Liver (tissue), 9 donors: ENCODE data around the gene ATP2C1. TPM values are rescaled to one million over a fixed set of nuclear protein-coding genes. Genes with fewer than 3 reads are reported as not detected.

ENCODE experiments used
- DNase-seq: peaks from one replicate; pipeline ENCODE4 v3.0.0-alpha.2; 2017; ENCODE audit warnings: low spot score
- H3K27ac ChIP-seq, 2 donors: one replicate each; pipeline ENCODE4 v1.7.0; 2013; ENCODE audit warnings: inconsistent platforms in 2 of 2, low read length in 2 of 2, control low read depth in 1 of 2, low read depth in 1 of 2, mild to moderate bottlenecking in 1 of 2
- H3K27me3 ChIP-seq, 4 donors: one replicate each; pipeline versions ENCODE4 v1.6.1 to v1.7.0; 2013; ENCODE audit warnings: low read length in 3 of 4, inconsistent platforms in 1 of 4, mild to moderate bottlenecking in 1 of 4, moderate library complexity in 1 of 4; ENCODE audit not compliant: control insufficient read depth in 4 of 4, insufficient read depth in 4 of 4
- H3K36me3 ChIP-seq, 4 donors: one replicate each; pipeline versions ENCODE4 v1.6.1 to v1.7.0; 2013; ENCODE audit warnings: low read length in 3 of 4, mild to moderate bottlenecking in 3 of 4, low read depth in 1 of 4, moderate library complexity in 1 of 4; ENCODE audit not compliant: control insufficient read depth in 4 of 4, insufficient read depth in 3 of 4
- H3K4me1 ChIP-seq, 4 donors: one replicate each; pipeline versions ENCODE4 v1.6.1 to v1.7.0; 2013; ENCODE audit warnings: low read length in 3 of 4, mild to moderate bottlenecking in 3 of 4, moderate library complexity in 1 of 4; ENCODE audit not compliant: control insufficient read depth in 4 of 4, insufficient read depth in 4 of 4
- H3K4me3 ChIP-seq, 3 donors: one replicate each; pipeline versions ENCODE4 v1.6.1 to v1.7.0; 2013; ENCODE audit warnings: low read length in 3 of 3, control low read depth in 1 of 3, low read depth in 1 of 3, mild to moderate bottlenecking in 1 of 3
- H3K9ac ChIP-seq, 2 donors: one replicate each; pipeline ENCODE4 v1.7.0; 2013; ENCODE audit warnings: low read length in 2 of 2, mild to moderate bottlenecking in 2 of 2, moderate library complexity in 2 of 2, control low read depth in 1 of 2, low read depth in 1 of 2
- H3K9me3 ChIP-seq, 4 donors: one replicate each; pipeline versions ENCODE4 v1.6.1 to v1.7.0; 2013; ENCODE audit warnings: low read length in 3 of 4; ENCODE audit not compliant: control insufficient read depth in 4 of 4
- ATF3 ChIP-seq: IDR thresholded peaks from 2 replicates; pipeline ENCODE4 v1.6.1; 2016; ENCODE audit warnings: antibody characterized with exemption
- EGR1 ChIP-seq, 2 donors: IDR thresholded peaks; 2 replicates each; pipeline ENCODE4 v1.6.1; 2016 to 2018; ENCODE audit warnings: antibody characterized with exemption in 2 of 2, low read depth in 2 of 2
- FOXA1 ChIP-seq: IDR thresholded peaks from 2 replicates; pipeline ENCODE4 v1.6.1; 2016; ENCODE audit warnings: antibody characterized with exemption
- FOXA2 ChIP-seq: IDR thresholded peaks from 2 replicates; pipeline ENCODE4 v1.6.1; 2016; ENCODE audit warnings: antibody characterized with exemption
- GABPA ChIP-seq, 2 donors: IDR thresholded peaks in 1 of 2; conservative IDR thresholded peaks in 1 of 2; 2 replicates each; pipeline ENCODE4 v1.6.1; 2016; ENCODE audit warnings: antibody characterized with exemption in 2 of 2, mild to moderate bottlenecking in 1 of 2, moderate library complexity in 1 of 2
- HNF4A ChIP-seq, 2 donors: conservative IDR thresholded peaks; 2 replicates each; pipeline ENCODE4 v1.6.1; 2016; ENCODE audit warnings: antibody characterized with exemption in 2 of 2, mild to moderate bottlenecking in 2 of 2
- HNF4G ChIP-seq: IDR thresholded peaks from 2 replicates; pipeline ENCODE4 v1.6.1; 2016; ENCODE audit warnings: antibody characterized with exemption
- JUND ChIP-seq, 2 donors: IDR thresholded peaks; 2 replicates each; pipeline ENCODE4 v1.6.1; 2016; ENCODE audit warnings: antibody characterized with exemption in 2 of 2
- MAX ChIP-seq: IDR thresholded peaks from 2 replicates; pipeline ENCODE4 v1.6.1; 2016; ENCODE audit warnings: antibody characterized with exemption
- NR2F2 ChIP-seq: IDR thresholded peaks from 2 replicates; pipeline ENCODE4 v1.6.1; 2016; ENCODE audit warnings: antibody characterized with exemption
- RAD21 ChIP-seq, 2 donors: IDR thresholded peaks; 2 replicates each; pipeline ENCODE4 v1.6.1; 2016; ENCODE audit warnings: antibody characterized with exemption in 2 of 2, mild to moderate bottlenecking in 2 of 2
- REST ChIP-seq: IDR thresholded peaks from 2 replicates; pipeline ENCODE4 v1.6.1; 2016; ENCODE audit warnings: antibody characterized with exemption, mild to moderate bottlenecking
- RXRA ChIP-seq, 2 donors: IDR thresholded peaks; 2 replicates each; pipeline ENCODE4 v1.6.1; 2017 to 2018; ENCODE audit warnings: antibody characterized with exemption in 2 of 2, mild to moderate bottlenecking in 1 of 2
- SP1 ChIP-seq: IDR thresholded peaks from 2 replicates; pipeline ENCODE4 v1.6.1; 2018; ENCODE audit warnings: antibody characterized with exemption, mild to moderate bottlenecking
- TAF1 ChIP-seq: conservative IDR thresholded peaks from 2 replicates; pipeline ENCODE4 v1.6.1; 2016; ENCODE audit warnings: antibody characterized with exemption, mild to moderate bottlenecking
- YY1 ChIP-seq: IDR thresholded peaks from 2 replicates; pipeline ENCODE4 v1.6.1; 2016; ENCODE audit warnings: antibody characterized with exemption, mild to moderate bottlenecking
- ZBTB33 ChIP-seq: IDR thresholded peaks from 2 replicates; pipeline ENCODE4 v1.6.1; 2016; ENCODE audit warnings: antibody characterized with exemption
- WGBS: extraction: QIAGEN DNeasy Blood & Tissue Kit; methylation state at CpG from one replicate; pipeline ENCODE4 v1.1.7; 2013; 5-methylcytosine and 5-hydroxymethylcytosine counted together
- polyA plus RNA-seq, 2 donors: library from polyadenylated mRNA; stranded (reverse) in 1 of 2; unstranded in 1 of 2; fragments of 200-250 nt in 1 of 2; fragments of >200 nt in 1 of 2; fragmentation: Nextera tagmentation in 1 of 2; extraction: Ambion mirVana in 1 of 2; gene quantifications; one replicate each; pipeline versions ENCODE4 v1.2.1 to v1.2.3, GENCODE V29; 2013 to 2015
- total RNA-seq, 2 donors: library from RNA; depleted of rRNA; stranded (reverse); fragments of >200 nt; gene quantifications; one replicate each; pipeline ENCODE4 v1.2.3, GENCODE V29; 2014
- donor health status: healthy.
- donor health status: healthy.
- donor health status: healthy.
- donor health status: healthy.
- donor health status: healthy.

Gene ATP2C1
- total and polyA plus RNA-seq, 4 donors = 10.5 to 45.1 (median 25.2) TPM

GRCh38 chr3:130918328-130918727, 24.4 kb downstream of the ATP2C1 start:
- H3K4me1 ChIP-seq = no peaks in the 10 kb centered on the region
- no peak overlapping the region for H3K4me3 ChIP-seq
- no peak overlapping the region for H3K27ac ChIP-seq
- no peak for DNase-seq
- no peak for TF ChIP-seq RAD21 (IDR thresholded peaks at IDR 0.05)
- no peak for TF ChIP-seq HNF4G
- TF ChIP-seq HNF4A (conservative IDR thresholded peaks at IDR 0.05) = no peak
- no peak for TF ChIP-seq FOXA2
- TF ChIP-seq ZBTB33 = no peak
- 92% methylated on average over 7 of the region's 7 CpGs for WGBS
- H3K9ac ChIP-seq = no peak overlapping the region
- no peaks in the 10 kb centered on the region for H3K27me3 ChIP-seq
- H3K36me3 ChIP-seq = no peaks in the 10 kb centered on the region
- no peaks in the 10 kb centered on the region for H3K9me3 ChIP-seq

- 98% methylated on average over 3 of the region's 3 CpGs for WGBS
- no peak for TF ChIP-seq FOXA1
- TF ChIP-seq TAF1 = no peak
- TF ChIP-seq ZBTB33 = no peak
- TF ChIP-seq RAD21 (IDR thresholded peaks at IDR 0.05) = no peak
- no peak for TF ChIP-seq JUND (IDR thresholded peaks at IDR 0.05)
- TF ChIP-seq HNF4A (conservative IDR thresholded peaks at IDR 0.05) = no peak
- no peak for TF ChIP-seq RXRA (IDR thresholded peaks at IDR 0.05)
- no peak for TF ChIP-seq HNF4G
- TF ChIP-seq NR2F2 = no peak
- TF ChIP-seq YY1 = no peak
- no peak for TF ChIP-seq EGR1 (IDR thresholded peaks at IDR 0.05; ENCODE audit: low read depth in 2 of 2)
- TF ChIP-seq SP1 = no peak
- no peak for TF ChIP-seq ATF3
- TF ChIP-seq REST = no peak
- no peak for TF ChIP-seq GABPA (IDR thresholded peaks at IDR 0.05 in 1 of 2, conservative IDR thresholded peaks at IDR 0.05 in 1 of 2)
- TF ChIP-seq MAX = no peak
- no peak for TF ChIP-seq FOXA2
- H3K27me3 ChIP-seq = no peaks in the 10 kb centered on the region
Observed at GRCh38 chr3:130925628-130926027, 31.7 kb downstream of the ATP2C1 start.

More at GRCh38 chr3:130925628-130926027, 31.7 kb downstream of the ATP2C1 start:
- no peak overlapping the region for H3K27ac ChIP-seq
- peaks cover 0 to 4% (median 0%) of the 10 kb centered on the region in 4 donors for H3K9me3 ChIP-seq
- no peaks in the 10 kb centered on the region for H3K4me1 ChIP-seq
- peak; percentile 49 for DNase-seq
- H3K4me3 ChIP-seq = no peak overlapping the region
- H3K9ac ChIP-seq = no peak overlapping the region
- H3K36me3 ChIP-seq = no peaks in the 10 kb centered on the region
